Suprapubic skin (tissue), 4 donors: ENCODE measurements around the gene TEX29. TPM values are rescaled to one million over a fixed set of nuclear protein-coding genes. Genes with fewer than 3 reads are reported as not detected.

Source experiments
- DNase-seq, 2 donors: peaks; one replicate each; pipeline ENCODE4 v3.0.0-alpha.2; 2019; ENCODE audit warnings: low spot score in 2 of 2
- H3K27ac ChIP-seq: fragments of 200-600 bp; sonication (generic); one replicate; pipeline ENCODE4 v1.5.1; 2019
- H3K27me3 ChIP-seq: fragments of 200-600 bp; sonication (generic); one replicate; pipeline ENCODE4 v1.5.1; 2019
- H3K36me3 ChIP-seq: fragments of 200-600 bp; sonication (generic); one replicate; pipeline ENCODE4 v1.5.1; 2019
- H3K4me1 ChIP-seq: fragments of 200-600 bp; sonication (generic); one replicate; pipeline ENCODE4 v1.5.1; 2019
- H3K4me3 ChIP-seq: fragments of 200-600 bp; sonication (generic); one replicate; pipeline ENCODE4 v1.5.1; 2019; ENCODE audit warnings: mild to moderate bottlenecking
- H3K9me3 ChIP-seq: fragments of 200-600 bp; sonication (generic); one replicate; pipeline ENCODE4 v1.5.1; 2019
- CTCF ChIP-seq, 2 donors: fragments of 200-600 bp in 1 of 2; fragments of 450-650 bp in 1 of 2; sonication (generic) in 1 of 2; IDR thresholded peaks; one replicate each; pipeline ENCODE4 v1.5.1; 2016 to 2019; ENCODE audit warnings: antibody characterized with exemption in 2 of 2, mild to moderate bottlenecking in 1 of 2, moderate library complexity in 1 of 2
- EP300 ChIP-seq: sonication (generic); formaldehyde crosslinking; IDR thresholded peaks from one replicate; pipeline ENCODE4 v1.6.1; 2017; ENCODE audit warnings: antibody characterized with exemption
- POLR2A ChIP-seq, 2 donors: fragments of 450-650 bp; IDR thresholded peaks; one replicate each; pipeline ENCODE4 v1.6.1; 2017; ENCODE audit warnings: antibody characterized with exemption in 2 of 2, mild to moderate bottlenecking in 2 of 2, moderate library complexity in 2 of 2
- POLR2AphosphoS5 ChIP-seq, 3 donors: sonication (generic); formaldehyde crosslinking; IDR thresholded peaks; one replicate each; pipeline ENCODE4 v1.6.1; 2017; ENCODE audit warnings: antibody characterized with exemption in 3 of 3
- WGBS: methylation state at CpG from one replicate; pipeline ENCODE4 v1.1.5; 2018; 5-methylcytosine and 5-hydroxymethylcytosine counted together
- total RNA-seq, 4 donors: library from RNA; depleted of rRNA; stranded (reverse); fragments of >200 nt; gene quantifications; one replicate each; pipeline ENCODE4 v1.1.0, GENCODE V29; 2016

The TEX29 gene
- total RNA-seq, 4 donors from 2014 or later, result not detected

- Histone ChIP-seq H3K27ac (no peak overlapping the region), H3K4me1 (no peaks in the 10 kb centered on the region), H3K4me3 (no peak overlapping the region), H3K27me3 (no peaks in the 10 kb centered on the region), H3K36me3 (no peaks in the 10 kb centered on the region), H3K9me3 (no peaks in the 10 kb centered on the region)
- 76% methylated on average over 15 of the region's 25 CpGs for WGBS
- DNase-seq, result no peak
- TF ChIP-seq POLR2A (IDR thresholded peaks at IDR 0.05) (no peak), POLR2AphosphoS5 (IDR thresholded peaks at IDR 0.05) (no peak), EP300 (no peak), CTCF (IDR thresholded peaks at IDR 0.05) (no peak)
Observed at GRCh38 chr13:111344471-111345191, 24.2 kb downstream of the TEX29 start.

- Histone ChIP-seq H3K4me1 (no peaks in the 10 kb centered on the region), H3K27me3 (no peaks in the 10 kb centered on the region), H3K4me3 (no peak overlapping the region), H3K9me3 (no peaks in the 10 kb centered on the region), H3K36me3 (no peaks in the 10 kb centered on the region), H3K27ac (no peak overlapping the region)
- TF ChIP-seq EP300 (no peak), POLR2A (IDR thresholded peaks at IDR 0.05) (no peak), CTCF (IDR thresholded peaks at IDR 0.05) (no peak), POLR2AphosphoS5 (IDR thresholded peaks at IDR 0.05) (no peak)
- WGBS, result 91% methylated on average over 10 of the region's 11 CpGs
- no peak for DNase-seq
Observed at GRCh38 chr13:111345682-111346081, 25.2 kb downstream of the TEX29 start.

GRCh38 chr13:111346101-111346680 is 25.7 kb downstream of the TEX29 start:
- no peak for DNase-seq
- no peaks in the 10 kb centered on the region for H3K36me3 ChIP-seq
- no peaks in the 10 kb centered on the region for H3K4me1 ChIP-seq
- H3K27ac ChIP-seq, result no peak overlapping the region
- 88% methylated on average over 20 of the region's 20 CpGs for WGBS
- H3K27me3 ChIP-seq, result no peaks in the 10 kb centered on the region
- H3K4me3 ChIP-seq, result no peak overlapping the region
- no peaks in the 10 kb centered on the region for H3K9me3 ChIP-seq
- TF ChIP-seq CTCF (IDR thresholded peaks at IDR 0.05) (no peak), POLR2A (IDR thresholded peaks at IDR 0.05) (no peak)

GRCh38 chr13:111347438-111347837 is 27.0 kb downstream of the TEX29 start:
- H3K9me3 ChIP-seq, result no peaks in the 10 kb centered on the region
- no peak for DNase-seq
- TF ChIP-seq CTCF (IDR thresholded peaks at IDR 0.05) (no peak), POLR2AphosphoS5 (IDR thresholded peaks at IDR 0.05) (no peak), POLR2A (IDR thresholded peaks at IDR 0.05) (no peak), EP300 (no peak)
- H3K36me3 ChIP-seq, result no peaks in the 10 kb centered on the region
- no peaks in the 10 kb centered on the region for H3K27me3 ChIP-seq
- WGBS, result 88% methylated on average over 6 of the region's 6 CpGs
- H3K4me1 ChIP-seq, result no peaks in the 10 kb centered on the region
- H3K27ac ChIP-seq, result no peak overlapping the region
- no peak overlapping the region for H3K4me3 ChIP-seq

- Histone ChIP-seq H3K4me3 (no peak overlapping the region), H3K27me3 (no peaks in the 10 kb centered on the region), H3K9me3 (no peaks in the 10 kb centered on the region), H3K4me1 (no peaks in the 10 kb centered on the region), H3K27ac (no peak overlapping the region), H3K36me3 (no peaks in the 10 kb centered on the region)
- WGBS, result 78% methylated on average over 2 of the region's 2 CpGs
- DNase-seq, result no peak
- TF ChIP-seq CTCF (IDR thresholded peaks at IDR 0.05) (no peak), POLR2A (IDR thresholded peaks at IDR 0.05) (no peak), POLR2AphosphoS5 (IDR thresholded peaks at IDR 0.05) (no peak), EP300 (no peak)
Observed at GRCh38 chr13:111353508-111353907, 33.1 kb downstream of the TEX29 start.
